HG02870 (cell line): ENCODE results near the gene A4GALT.
"Not testable (repeated sequence)": the region's sequence is repeated elsewhere in the genome, so short reads cannot be mapped to it uniquely, and the experiment has no call there.

Experiments used
- ATAC-seq: cut with Tn5 transposase; IDR thresholded peaks from one replicate; pipeline ENCODE4 v1.9.1; 2021; ENCODE audit warnings: mild to moderate bottlenecking, moderate library complexity; ENCODE audit not compliant: unreplicated experiment

The A4GALT gene

DNA sequence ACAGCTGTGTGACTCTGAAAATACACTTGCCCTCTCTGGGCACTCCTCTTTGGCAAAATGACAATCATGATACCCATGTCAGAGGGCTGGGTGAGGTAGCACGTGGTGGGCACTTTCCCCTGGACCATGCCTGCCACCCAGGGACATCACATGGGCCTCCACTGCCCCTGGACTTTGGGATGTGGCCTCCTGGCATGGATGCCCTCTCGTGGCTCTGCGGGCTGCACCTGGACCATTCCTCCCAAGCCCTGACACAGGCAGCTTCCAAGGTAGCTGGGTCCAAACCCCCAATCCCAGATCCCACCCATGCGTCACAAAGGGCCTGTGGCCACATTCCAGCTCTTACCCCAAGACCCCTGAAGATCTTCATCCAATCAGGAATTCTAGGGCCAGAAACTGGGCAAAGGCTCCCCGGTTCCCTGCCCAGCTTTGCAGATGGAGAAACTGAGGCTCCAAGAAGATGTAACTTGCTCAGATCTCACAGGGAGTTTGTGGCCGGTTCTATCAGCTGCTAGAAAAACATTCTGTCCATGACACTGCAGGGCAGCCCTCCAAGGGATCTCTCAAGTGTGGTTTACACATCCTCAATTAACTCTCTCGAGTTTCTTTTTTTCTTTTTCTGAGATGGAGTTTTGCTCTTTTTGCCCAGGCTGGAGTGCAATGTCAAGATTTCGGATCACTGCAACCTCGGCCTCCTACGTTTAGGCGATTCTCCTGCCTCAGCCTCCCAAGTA lies 36.0 kb downstream of the A4GALT start:
- no peak for ATAC-seq

DNA sequence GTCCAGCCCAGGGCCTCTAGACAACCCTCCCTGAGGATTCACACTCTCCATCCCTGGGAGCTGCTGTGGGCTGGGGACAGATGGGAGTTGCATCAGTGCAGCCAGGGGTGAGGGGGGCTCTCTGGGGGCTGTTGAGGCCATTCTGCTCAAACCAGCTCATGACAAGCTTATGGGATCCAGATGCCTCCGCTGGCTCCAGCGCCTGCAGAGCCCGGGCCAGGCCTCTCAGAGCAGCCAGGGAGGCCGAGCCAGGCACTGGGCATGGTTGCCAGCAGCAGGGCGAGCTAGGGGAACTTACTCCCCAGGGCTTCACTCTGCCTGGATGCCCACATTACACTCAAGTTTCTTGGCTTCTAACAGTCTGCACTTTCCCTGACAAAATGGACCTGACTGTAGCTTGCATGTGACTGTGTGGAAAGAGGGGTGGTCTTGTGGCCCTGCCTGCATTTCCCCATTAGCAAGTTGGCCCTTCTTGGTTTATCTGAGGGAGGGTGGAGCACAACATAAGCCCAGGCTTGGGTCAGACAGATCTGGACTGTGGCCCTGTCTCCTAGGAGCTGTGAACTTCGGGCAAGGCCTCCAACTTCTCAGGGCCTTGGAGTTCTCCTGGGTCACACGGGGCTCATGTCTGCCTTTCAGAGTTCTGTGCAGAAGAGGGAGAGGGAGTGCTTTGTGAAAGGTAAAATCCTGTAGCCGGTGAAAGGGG lies 36.9 kb downstream of the A4GALT start:
- no peak for ATAC-seq

DNA sequence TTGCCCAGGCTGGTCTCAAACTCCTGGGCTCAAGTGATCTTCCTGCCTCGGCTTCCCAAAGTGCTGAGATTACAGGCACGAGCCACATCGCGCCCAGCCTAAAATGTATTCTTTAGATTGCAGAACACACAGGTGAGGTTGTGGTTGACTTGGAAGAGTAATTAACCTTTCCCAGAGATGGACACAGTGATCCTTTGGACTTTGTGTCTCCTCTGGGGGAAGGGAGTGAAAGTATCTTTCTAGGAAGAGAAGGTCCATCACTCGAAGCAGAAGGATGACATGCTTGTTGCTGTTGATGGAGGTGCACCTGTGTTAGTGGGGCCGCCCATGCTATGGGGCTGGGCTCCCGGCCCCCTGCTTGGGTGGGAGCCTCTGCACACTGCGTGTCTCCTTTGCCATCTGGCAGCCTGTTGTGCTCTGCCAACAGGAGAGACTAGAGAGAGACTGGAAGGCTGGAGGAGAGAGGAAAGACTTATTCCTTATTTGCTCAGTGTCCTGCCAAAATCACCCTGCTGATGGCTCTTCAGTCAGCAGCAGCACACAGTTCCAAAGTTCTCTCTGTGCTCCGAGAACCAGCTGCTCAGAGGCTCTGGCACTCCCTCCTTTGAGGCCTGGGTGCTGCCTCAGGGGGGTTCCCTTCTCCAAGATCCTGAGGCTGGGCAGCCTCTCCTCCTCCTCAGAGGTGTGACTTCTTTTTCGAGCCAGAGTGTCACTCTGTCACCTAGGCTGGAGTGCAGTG lies 38.4 kb downstream of the A4GALT start:
- ATAC-seq: no peak

DNA sequence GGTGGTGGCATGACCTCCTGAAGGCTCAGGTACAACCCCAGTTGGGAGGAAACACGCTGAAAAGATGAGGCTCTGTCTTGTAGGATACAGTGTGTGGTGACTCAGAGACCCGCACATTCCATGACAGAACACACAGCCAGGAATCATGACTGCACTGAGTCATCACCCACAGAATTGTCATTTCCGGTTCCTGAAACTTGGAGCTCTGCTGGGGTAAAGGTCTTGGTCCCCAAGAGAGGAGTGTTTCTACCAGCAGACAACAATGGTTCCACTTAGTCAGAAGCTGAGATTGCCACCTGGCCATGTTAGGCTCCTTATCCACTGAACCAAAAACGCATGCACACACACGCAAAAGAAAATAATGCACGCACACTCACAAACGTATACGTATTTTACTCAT lies 40.0 kb downstream of the A4GALT start:
- ATAC-seq: no peak

DNA sequence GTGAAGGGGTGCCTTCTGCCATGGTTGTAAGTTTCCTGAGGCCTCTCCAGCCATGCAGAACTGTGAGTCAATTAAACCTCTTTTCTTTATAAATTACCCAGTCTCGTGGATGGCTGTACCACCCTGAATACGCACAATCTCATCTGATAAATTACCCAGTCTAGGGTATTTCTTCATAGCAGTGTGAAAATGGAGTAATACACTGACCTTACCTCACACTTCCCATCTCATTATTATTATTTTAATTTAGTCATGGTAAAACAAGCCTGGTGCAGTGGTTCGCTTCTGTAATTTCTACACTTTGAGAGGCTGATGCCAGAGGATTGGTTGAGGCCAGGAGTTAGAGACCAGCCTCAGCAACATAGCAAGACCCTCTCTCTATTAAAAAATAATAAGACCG lies 41.0 kb downstream of the A4GALT start:
- no peak for ATAC-seq

DNA sequence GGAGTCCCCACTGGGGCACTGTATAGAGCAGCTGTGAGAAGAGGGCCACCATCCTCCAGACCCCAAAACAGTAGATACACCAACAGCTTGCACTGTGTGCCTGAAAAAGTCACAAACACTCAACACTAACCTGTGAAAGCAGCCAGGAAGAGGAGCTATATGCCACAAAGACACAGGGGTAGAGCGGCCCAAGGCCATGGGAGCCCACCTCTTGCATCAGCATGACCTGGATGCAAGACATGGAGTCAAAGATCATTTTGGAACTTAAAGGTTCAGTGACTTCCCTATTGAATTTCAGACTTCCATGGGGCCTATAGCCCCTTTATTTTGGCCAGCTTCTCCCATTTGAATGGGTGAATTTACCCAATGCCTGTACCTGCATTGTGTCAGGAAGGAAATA lies 41.8 kb downstream of the A4GALT start:
- ATAC-seq: no peak

DNA sequence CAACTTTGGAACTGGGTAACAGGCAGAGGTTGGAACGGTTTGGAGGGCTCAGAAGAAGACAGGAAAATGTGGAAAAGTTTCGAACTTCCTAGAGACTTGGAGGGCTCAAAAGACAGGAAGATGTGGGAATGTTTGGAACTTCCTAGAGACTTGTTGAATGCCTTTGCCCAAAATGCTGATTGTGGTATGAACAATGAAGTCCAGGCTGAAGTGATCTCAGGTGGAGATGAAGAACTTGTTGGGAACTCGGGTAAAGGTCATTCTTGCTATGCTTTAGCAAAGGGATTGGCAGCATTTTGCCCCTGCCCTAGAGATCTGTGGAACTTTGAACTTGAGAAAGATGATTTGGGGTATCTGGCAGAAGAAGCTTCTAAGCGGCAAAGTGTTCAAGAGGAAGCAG lies 42.7 kb downstream of the A4GALT start:
- not testable (repeated sequence) for ATAC-seq

DNA sequence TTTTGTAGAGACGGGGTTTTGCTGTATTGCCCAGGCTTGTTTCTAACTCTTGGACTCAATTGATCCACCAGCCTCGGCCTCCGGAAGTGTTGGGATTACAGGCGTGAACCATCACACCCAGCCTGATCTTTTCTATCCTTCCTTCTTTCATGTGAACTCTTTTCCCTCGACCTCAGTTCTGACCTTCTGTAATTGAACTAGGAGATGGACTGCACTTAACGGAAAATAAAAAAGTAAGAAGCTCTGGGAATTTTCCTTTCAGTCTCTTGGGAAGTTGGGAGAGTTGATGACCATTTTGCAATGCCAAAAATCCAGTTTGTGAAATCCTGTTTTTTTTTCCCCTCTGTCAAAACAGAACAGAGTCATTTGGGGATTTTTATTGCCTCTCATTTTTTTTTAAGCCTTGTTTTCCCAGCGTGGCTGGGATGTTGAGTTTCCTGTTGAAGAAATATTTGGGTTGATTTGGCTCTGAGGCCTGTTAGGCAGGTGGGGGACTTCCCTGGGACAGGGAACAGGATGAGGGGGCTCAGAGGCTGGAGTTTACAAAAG lies 44.5 kb downstream of the A4GALT start:
- no peak for ATAC-seq

DNA sequence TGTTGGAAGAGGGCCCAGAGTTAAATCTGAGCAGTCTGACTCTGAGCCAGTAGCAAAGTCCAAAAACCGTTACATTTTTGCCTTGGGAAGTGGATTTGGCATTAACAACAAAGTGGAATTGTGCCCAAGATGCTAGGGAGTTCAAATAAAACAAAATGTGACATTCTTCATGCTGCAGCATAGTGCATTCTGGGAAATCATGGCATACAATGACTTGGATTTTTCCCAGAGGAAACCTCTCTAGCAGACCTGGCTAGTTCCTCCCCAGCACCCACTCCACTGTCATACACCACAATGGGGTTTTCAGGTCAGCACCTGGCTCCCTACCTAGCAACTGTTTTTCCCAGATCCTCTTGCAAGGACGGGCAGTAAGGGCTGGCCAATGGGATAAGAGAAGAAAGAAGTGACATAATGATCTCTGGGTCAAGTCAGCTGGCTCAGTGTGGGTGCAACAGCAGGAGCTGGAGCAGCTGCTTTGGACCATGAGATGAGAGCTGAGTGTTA lies 46.7 kb downstream of the A4GALT start:
- ATAC-seq: no peak

DNA sequence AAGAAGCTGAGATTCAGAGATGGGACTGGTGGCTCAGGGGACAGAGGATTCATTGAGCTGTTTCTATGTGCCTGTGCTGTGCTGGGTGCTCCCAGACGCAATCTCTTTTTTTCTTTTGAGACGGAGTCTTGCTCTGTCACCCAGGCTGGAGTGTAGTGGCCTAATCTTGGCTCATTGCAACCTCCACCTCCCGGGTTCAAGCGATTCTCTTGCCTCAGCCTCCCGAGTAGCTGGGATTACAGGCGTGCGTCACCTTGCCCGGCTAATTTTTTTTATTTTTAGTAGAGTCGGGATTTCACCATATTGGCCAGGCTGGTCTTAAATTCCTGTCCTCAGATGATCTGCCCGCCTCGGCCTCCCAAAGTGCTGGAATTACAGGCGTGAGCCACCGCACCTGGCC lies 47.6 kb downstream of the A4GALT start:
- not testable (repeated sequence) for ATAC-seq

DNA sequence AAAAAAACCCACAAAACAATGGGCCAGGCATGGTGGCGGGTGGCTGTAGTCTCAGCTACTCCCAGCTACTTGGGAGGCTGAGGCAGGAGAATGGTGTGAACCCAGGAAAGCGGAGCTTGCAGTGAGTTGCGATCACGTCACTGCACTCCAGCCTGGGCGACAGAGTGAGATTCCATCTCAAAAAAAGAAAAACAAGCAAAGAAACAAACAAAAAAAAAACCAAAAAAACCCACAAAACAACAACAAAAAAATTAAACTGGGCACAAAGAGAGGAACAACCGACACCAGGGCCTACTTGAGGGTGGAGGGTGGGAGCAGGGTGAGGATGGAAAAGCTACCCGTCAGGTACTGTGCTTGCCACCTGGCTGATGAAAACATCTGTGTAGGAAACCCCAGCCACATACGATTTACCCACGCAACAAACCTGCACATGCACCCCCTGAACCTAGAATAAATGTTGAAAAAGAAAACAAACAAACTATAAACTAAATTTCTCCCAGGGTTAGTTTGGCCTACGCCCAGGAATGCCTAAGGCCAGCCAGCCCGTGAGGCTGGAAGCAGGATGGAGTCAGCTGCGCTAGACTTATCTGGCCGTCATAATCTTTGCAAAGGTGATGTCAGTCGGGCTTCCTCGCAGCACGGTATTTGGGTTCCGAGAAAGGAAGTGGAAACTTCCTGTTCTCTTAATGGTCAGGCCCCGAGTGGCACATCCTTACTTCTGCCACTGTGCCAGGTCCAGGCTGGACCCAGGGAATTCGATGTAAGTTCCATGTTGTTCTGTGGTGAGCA lies 49.6 kb downstream of the A4GALT start:
- ATAC-seq: no peak

DNA sequence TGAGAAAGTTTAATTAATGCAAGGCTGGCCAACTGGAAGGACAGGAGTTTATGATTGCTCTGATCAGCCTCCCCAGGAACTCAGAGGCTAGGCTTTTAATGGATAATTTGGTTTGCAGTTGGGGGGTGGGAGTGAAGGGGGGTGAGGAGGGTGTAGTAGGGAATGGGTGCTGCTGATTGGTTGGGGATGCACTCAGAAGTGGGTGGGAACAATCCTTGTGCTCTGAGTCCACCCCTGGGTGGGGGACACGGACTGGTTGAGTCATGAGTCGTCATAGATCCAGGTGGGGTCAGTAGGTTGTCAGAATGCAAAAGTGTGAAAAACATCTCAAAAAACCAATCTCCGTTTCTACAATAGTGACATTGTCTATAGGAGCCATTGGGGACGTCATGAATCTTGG lies 50.6 kb downstream of the A4GALT start:
- no peak for ATAC-seq

DNA sequence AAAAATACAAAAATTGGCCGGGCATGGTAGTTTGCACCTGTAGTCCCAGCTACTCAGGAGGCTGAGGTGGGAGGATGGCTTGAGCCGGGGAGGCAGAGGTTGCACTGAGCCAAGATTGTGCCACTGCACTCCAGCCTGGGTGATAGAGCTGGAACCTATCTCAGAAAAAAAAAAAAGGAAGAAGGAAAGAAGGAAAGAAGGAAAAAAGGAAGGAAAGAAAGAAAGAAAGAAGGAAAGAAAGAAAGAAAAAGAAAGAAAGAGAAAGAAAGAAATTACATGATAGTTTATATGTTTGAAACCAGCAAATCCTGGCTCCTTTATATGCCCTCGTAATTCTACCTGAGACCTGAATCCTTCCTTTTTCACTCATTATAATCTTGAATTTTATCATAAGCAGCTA lies 54.3 kb downstream of the A4GALT start:
- ATAC-seq: not testable (repeated sequence)

DNA sequence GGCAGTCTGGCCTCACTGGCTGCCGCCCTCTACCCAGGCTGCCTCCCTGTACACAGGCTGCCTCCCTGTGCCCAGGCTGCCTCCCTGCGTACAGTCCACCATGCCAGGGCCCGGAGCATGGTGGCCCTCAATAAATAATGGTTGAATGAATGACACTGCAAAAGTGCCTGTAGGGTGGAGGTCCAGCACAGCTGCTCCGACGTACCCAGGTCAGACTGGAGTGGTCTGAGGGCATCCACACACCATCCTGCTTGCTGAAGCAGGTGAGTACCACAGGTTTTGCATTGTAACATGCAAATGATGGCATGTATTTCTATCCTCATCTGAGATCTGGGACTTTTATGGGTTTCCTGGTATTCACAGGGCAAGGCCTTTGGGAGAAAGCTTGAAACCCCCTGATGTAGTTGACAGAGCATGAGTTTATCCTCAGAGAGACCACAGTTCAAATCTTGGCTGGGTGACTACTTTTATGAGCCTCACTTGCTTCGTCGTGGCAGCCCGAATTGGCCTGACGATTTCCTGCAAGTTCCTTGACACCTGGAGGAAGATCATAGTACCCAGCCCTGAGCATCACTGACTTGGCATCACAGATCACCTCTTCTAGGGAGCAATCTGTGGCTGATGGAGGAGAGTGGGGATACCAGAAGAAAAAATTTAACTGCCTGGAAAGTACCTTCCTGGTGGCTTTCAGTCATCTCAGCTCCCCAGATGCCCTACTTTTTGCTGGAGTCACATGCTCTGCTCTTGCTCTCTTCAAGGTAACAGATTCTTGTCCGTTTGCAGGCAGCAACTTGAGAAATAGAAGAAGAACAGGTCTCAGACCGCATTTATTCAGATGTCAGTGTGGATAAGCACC lies 55.5 kb downstream of the A4GALT start:
- ATAC-seq: no peak

DNA sequence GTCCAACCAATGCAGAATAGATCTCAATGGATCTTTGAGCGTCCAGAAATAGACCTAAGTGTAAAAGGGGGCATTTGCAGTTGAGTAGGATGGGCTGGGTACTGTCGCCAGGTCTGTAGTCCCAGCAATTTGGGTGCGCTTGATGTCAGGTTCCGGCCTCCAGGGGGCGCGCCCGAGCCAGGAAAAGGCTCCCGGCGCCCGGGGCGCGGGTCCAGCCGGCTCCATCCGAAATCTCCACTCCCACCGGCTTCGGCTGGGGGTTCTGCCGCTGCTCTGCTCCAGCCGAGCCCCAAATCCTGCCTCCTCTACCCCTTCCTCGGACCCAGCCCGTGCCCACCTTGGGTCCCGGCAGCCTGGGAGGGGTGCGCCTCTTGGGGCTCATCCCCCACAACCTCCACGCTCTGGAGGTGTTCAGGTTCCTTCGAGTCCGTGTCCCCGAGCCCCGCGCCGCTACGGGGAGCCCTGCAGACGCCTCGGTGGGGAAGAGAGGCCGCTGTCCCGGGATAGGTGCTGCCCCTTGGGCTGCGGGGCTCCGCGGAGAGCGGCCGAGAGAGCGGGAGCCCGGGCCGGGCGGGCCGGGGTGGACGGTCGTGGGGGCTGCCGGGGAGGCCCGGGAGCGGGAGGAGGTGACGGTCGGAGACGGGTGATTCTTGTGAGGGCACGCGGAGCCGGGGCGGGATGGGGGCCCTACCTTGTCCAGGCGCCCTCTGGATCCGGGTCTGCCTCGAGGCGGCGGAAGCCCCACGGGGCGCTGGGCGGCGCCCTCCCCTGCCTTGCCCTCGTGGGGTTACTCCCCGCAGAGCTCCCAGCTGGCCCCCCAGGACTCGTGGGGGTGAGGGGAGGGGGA lies 58.5 kb downstream of the A4GALT start:
- no peak for ATAC-seq

DNA sequence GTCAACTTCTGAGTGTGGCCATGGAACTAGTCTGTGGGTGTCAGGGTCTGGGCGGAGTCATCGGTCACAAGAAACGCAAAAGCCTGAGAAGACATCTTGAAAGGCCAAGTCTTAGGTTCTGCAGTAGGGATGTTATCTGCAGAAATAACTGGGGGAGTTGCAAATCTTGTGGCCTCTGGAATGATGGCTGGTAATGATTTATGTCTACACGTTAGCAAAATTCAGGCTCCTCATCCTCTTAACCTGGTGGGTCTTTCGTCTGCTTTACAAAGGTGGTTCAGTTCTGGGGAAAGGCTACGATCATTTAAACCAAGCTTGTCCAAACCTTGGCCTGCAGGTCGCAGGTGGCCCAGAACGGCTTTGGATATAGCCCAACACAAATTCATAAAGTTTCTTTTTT lies 64.1 kb downstream of the A4GALT start:
- no peak for ATAC-seq

DNA sequence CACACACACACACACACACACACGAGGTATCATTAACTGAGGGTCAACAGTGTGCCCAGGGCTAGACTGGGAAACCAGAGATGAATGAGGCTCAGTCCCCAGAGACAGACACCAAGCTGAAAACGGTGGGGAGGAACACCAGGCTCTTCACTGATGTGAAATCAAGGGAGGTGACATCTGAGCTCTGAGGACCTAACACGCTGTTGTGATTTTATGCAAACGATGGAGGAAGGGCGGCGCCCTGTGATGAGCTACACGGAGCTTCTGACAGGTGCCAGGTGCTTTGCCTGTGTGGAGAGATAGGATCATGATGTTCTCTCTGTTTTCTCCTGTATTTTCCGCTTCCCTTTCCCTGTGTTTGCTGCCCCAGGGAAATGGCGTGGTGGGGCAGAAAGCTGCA lies 65.0 kb downstream of the A4GALT start:
- ATAC-seq: no peak

DNA sequence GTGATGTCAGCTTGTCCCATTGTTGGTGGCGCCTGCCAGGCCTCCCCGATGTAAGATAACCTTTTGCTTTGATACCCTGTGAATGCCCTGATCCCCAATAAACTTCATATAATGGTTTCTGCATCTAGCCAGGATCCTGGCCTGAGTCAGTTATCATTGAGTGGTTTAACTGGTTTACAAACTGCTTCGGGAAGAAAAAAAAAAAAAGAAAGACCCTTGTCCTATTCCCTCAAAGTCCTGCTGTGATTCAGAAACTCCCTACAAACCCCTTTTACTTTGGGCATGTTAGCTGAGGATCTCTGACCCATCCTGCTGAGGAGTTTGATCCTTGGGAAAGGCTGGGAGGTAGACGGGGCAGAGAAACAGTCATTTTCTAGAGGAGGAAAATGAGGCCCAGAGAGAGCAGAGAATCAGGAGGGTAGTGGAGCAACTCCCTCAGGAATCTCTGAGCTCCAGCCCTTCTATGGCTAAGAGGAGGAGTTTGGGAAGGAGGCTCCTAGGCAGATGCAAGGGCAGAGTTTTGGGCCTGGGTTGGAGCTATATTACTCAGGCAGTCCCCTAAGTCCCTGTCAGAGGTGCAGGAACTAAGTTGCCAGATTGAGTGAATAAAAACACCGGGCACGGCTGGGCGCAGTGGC lies 66.1 kb downstream of the A4GALT start:
- no peak for ATAC-seq
